Testis (tissue), 2 donors: ENCODE measurements around the gene CBFA2T2.

Experiments
- POLR2A ChIP-seq: fragments of 450-650 bp; IDR thresholded peaks from one replicate; pipeline ENCODE4 v1.6.1; 2017; ENCODE audit warnings: antibody characterized with exemption, mild to moderate bottlenecking, moderate library complexity
- TF ChIP-seq, protein P1 (sequence below), 3 experiments: fragments of 450-650 bp in 2 of 3; fragments of 200-600 bp in 1 of 3; sonication (generic) in 1 of 3; IDR thresholded peaks; one replicate each; pipeline ENCODE4 v1.5.1; 2016 to 2019; ENCODE audit warnings: antibody characterized with exemption in 3 of 3, mild to moderate bottlenecking in 2 of 3, moderate library complexity in 1 of 3

DNA sequence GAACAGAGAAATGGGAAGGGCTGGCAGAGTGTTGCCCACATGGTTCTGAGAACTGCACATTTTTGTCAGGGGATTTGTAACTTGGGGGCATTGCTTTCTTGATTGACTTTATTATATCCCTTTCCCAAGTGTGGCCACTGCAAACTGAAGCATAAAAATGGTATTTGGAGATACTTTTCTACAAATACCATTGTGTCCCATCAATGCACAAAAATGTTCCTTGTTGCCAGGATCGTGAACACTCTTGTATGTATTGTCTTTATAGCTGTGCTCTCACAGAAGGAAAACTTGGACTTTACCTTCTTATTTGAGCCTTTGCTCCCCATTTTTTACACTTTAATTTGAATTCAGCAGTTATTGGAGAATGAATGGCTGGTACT, 115.1 kb downstream of the CBFA2T2 start:
- TF ChIP-seq, protein P1, sequence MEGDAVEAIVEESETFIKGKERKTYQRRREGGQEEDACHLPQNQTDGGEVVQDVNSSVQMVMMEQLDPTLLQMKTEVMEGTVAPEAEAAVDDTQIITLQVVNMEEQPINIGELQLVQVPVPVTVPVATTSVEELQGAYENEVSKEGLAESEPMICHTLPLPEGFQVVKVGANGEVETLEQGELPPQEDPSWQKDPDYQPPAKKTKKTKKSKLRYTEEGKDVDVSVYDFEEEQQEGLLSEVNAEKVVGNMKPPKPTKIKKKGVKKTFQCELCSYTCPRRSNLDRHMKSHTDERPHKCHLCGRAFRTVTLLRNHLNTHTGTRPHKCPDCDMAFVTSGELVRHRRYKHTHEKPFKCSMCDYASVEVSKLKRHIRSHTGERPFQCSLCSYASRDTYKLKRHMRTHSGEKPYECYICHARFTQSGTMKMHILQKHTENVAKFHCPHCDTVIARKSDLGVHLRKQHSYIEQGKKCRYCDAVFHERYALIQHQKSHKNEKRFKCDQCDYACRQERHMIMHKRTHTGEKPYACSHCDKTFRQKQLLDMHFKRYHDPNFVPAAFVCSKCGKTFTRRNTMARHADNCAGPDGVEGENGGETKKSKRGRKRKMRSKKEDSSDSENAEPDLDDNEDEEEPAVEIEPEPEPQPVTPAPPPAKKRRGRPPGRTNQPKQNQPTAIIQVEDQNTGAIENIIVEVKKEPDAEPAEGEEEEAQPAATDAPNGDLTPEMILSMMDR (IDR thresholded peaks at IDR 0.05): no peak
- no peak for TF ChIP-seq POLR2A
